ENCODE results near the gene KRTAP5-10. TPM values are rescaled to one million over a fixed set of nuclear protein-coding genes. Genes with fewer than 3 reads are reported as not detected.
"Not testable (repeated sequence)": the region's sequence is repeated elsewhere in the genome, so short reads cannot be mapped to it uniquely, and the experiment has no call there.

The KRTAP5-10 gene
- total and polyA plus RNA-seq, 2 experiments from 2014 or later, result 0.23 TPM; not detected in 1

DNA sequence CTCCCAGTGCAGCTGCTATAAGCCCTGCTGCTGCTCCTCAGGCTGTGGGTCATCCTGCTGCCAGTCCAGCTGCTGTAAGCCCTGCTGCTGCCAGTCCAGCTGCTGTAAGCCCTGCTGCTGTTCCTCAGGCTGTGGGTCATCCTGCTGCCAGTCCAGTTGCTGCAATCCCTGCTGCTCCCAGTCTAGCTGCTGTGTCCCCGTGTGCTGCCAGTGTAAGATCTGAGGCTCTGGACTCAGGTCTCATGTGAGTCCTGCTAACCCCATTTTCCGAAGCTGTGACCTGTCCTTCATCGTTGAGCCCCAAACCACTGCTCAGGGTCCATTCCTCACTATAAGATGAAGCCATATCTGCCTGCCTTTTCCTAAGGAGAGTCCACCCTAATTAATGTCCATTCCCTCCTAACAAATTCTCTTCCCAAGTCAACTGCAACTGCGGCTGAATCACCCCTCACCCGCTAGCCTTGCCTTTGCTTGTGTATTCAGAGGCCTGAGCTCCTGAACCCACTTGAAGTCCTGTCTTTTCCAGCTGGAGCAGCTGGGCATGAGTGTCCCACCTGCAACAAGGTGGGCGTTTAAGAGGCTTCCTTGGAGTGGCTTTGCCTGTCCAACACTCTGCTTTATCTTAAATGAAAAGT, 37.7 kb upstream of the KRTAP5-10 start:
- H3K27ac ChIP-seq, result no peak overlapping the region
- no peak overlapping the region for H3K4me3 ChIP-seq
- H3K4me1 ChIP-seq (ENCODE audit: low read depth), result no peaks in the 10 kb centered on the region
- no peaks in the 10 kb centered on the region for H3K36me3 ChIP-seq
- H3K27me3 ChIP-seq, result no peaks in the 10 kb centered on the region
- DNase-seq (ENCODE audit: low read depth in 1 of 2, low spot score in 1 of 2), result no peak
- no peaks in the 10 kb centered on the region for H3K9me3 ChIP-seq (ENCODE audit: low read depth)
- TF ChIP-seq, protein P1, sequence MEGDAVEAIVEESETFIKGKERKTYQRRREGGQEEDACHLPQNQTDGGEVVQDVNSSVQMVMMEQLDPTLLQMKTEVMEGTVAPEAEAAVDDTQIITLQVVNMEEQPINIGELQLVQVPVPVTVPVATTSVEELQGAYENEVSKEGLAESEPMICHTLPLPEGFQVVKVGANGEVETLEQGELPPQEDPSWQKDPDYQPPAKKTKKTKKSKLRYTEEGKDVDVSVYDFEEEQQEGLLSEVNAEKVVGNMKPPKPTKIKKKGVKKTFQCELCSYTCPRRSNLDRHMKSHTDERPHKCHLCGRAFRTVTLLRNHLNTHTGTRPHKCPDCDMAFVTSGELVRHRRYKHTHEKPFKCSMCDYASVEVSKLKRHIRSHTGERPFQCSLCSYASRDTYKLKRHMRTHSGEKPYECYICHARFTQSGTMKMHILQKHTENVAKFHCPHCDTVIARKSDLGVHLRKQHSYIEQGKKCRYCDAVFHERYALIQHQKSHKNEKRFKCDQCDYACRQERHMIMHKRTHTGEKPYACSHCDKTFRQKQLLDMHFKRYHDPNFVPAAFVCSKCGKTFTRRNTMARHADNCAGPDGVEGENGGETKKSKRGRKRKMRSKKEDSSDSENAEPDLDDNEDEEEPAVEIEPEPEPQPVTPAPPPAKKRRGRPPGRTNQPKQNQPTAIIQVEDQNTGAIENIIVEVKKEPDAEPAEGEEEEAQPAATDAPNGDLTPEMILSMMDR (IDR thresholded peaks at IDR 0.05; ENCODE audit: low read depth, low read length), result no peak

DNA sequence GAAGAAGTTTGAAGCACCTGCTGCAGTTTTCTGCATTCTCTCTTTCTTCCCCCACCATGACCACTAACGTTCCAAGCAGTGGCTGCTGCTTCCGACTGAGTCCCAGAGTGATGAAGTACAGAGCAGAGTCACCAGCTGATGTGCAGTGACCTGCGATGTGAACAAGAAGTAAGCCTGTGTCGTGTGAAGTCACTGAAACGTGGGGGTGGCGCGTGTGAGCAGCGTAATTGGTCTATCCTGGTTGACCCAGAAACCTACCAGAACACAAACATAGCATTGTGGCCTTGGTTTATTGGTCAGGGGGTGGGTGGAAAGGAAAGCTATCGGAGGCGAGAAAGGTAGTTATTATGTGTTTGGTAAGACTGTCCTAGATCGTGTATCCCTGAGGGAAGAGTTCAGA, 34.8 kb upstream of the KRTAP5-10 start:
- Histone ChIP-seq H3K27ac (no peak overlapping the region), H3K4me3 (no peak overlapping the region), H3K9me3 (ENCODE audit: low read depth) (no peaks in the 10 kb centered on the region), H3K4me1 (ENCODE audit: low read depth) (peaks cover 6% of the 10 kb centered on the region), H3K27me3 (no peaks in the 10 kb centered on the region), H3K36me3 (no peaks in the 10 kb centered on the region)
- DNase-seq (ENCODE audit: low read depth in 1 of 2, low spot score in 1 of 2), result no peak
- TF ChIP-seq, protein P1 (IDR thresholded peaks at IDR 0.05; ENCODE audit: low read depth, low read length), result no peak

DNA sequence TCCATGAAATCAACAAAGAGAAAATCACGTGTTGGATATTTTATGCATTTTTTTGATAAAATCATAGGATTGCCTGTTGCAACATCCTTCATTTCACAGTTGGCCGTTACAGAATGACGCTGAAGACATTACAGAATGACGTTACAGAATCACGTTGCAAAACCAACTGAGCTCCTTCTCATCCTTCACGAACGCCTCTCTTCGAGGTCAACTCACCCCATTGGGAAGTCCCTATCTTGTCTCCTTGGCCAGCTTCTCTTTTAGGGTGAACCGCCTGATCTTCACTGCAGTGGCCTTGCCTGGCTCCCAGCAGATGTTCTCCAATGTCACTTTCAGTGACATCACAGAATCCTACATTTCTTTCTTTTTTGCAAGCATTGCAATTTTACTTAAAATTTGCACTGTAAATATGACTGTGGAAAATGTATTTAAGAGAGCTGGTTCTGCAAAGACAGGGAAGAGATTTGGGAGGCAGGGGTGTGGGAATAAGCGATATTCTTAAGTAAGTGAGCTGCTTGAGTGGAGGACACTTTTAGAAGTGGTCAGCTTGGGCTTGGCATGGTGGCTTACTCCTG, 33.2 kb upstream of the KRTAP5-10 start:
- peaks cover 6% of the 10 kb centered on the region for H3K4me1 ChIP-seq (ENCODE audit: low read depth)
- H3K36me3 ChIP-seq, result no peaks in the 10 kb centered on the region
- no peak for DNase-seq (ENCODE audit: low read depth in 1 of 2, low spot score in 1 of 2)
- no peaks in the 10 kb centered on the region for H3K27me3 ChIP-seq
- no peak overlapping the region for H3K4me3 ChIP-seq
- H3K9me3 ChIP-seq (ENCODE audit: low read depth), result no peaks in the 10 kb centered on the region
- no peak overlapping the region for H3K27ac ChIP-seq
- TF ChIP-seq, protein P1 (IDR thresholded peaks at IDR 0.05; ENCODE audit: low read depth, low read length), result no peak

DNA sequence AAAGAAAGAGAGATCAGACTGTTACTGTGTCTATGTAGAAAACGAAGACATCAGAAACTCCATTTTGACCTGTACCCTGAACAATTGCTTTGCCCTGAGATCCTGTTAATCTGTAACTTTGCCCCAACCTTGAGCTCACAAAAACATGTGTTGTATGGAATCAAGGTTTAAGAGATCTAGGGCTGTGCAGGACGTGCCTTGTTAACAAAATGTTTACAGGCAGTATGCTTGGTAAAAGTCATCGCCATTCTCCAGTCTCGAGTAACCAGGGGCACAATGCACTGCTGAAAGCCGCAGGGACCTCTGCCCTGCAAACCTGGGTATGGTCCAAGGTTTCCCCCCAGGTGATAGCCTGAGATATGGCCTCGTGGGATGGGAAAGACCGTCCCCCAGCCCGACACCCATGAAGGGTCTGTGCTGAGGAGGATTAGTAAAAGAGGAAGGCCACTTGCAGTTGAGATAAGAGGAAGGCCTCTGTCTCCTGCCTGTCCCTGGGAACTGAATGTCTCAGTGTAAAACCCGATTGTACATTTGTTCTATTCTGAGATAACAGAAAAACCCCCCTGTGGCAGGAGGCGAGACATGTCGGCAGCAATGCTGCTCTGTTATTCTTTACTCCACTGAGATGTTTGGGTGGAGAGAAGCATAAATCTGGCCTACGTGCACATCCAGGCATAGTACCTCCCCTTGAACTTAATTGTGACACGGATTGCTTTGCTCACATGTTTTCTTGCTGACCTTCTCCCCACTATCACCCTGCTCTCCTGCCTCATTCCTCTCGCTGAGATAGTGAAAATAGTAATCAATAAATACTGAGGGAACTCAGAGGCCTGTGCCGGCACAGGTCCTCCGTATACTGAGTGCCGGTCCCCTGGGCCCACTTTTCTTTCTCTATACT, 30.4 kb upstream of the KRTAP5-10 start:
- not testable (repeated sequence) for H3K9me3 ChIP-seq (ENCODE audit: low read depth); H3K36me3 ChIP-seq; H3K4me1 ChIP-seq (ENCODE audit: low read depth); H3K4me3 ChIP-seq; H3K27me3 ChIP-seq
- H3K27ac ChIP-seq, result peak overlapping the region; percentile 13
- DNase-seq (ENCODE audit: low read depth in 1 of 2, low spot score in 1 of 2), result peak in 1 of 2 donors; percentile 14

DNA sequence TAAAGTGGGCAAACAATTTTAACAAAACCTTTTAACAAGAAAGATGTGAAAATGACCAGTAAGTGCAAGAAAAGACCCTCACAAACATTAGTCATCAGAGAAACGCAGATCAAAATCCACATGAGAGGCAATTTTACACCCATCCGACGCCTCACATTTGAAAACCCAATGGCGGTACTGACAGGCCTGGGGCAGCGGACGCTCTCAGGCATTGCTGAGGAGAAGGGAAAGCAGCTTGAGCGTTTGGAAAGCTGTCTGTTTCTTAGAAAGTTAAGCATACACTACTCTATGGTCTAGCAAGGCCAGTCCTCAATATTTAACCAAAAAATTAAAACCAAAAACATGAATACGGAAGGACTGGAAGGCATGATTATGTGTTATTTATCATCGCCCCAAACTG, 29.5 kb upstream of the KRTAP5-10 start:
- H3K27me3 ChIP-seq, result no peaks in the 10 kb centered on the region
- H3K36me3 ChIP-seq, result no peaks in the 10 kb centered on the region
- TF ChIP-seq, protein P1 (IDR thresholded peaks at IDR 0.05; ENCODE audit: low read depth, low read length), result no peak
- no peaks in the 10 kb centered on the region for H3K9me3 ChIP-seq (ENCODE audit: low read depth)
- H3K27ac ChIP-seq, result peak overlapping the region; percentile 13
- peaks cover 6% of the 10 kb centered on the region for H3K4me1 ChIP-seq (ENCODE audit: low read depth)
- DNase-seq (ENCODE audit: low read depth in 1 of 2, low spot score in 1 of 2), result no peak
- no peak overlapping the region for H3K4me3 ChIP-seq

DNA sequence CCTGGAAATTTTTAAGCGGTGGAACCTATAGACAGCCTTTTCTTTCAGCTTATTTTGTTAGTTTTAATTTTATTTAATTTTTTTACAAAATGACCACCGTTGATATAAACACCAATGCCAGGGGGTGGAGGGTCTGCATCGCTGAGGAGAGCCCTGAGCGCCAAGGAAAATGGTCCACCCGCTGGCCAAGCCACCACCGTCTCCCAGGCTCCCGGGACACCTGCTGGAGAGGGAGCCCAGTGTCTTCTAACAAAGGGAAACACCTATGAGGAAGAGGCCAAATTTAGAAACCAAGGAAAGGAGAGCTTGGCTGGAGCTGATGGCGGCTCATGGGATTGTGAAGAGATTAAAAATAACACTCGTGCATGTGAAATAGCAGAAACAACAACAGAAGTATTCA, 27.8 kb upstream of the KRTAP5-10 start:
- H3K27ac ChIP-seq, result no peak overlapping the region
- no peaks in the 10 kb centered on the region for H3K9me3 ChIP-seq (ENCODE audit: low read depth)
- DNase-seq (ENCODE audit: low read depth in 1 of 2, low spot score in 1 of 2), result no peak
- TF ChIP-seq, protein P1 (IDR thresholded peaks at IDR 0.05; ENCODE audit: low read depth, low read length), result no peak
- no peaks in the 10 kb centered on the region for H3K36me3 ChIP-seq
- H3K27me3 ChIP-seq, result no peaks in the 10 kb centered on the region
- H3K4me3 ChIP-seq, result no peak overlapping the region
- peaks cover 6% of the 10 kb centered on the region for H3K4me1 ChIP-seq (ENCODE audit: low read depth)

DNA sequence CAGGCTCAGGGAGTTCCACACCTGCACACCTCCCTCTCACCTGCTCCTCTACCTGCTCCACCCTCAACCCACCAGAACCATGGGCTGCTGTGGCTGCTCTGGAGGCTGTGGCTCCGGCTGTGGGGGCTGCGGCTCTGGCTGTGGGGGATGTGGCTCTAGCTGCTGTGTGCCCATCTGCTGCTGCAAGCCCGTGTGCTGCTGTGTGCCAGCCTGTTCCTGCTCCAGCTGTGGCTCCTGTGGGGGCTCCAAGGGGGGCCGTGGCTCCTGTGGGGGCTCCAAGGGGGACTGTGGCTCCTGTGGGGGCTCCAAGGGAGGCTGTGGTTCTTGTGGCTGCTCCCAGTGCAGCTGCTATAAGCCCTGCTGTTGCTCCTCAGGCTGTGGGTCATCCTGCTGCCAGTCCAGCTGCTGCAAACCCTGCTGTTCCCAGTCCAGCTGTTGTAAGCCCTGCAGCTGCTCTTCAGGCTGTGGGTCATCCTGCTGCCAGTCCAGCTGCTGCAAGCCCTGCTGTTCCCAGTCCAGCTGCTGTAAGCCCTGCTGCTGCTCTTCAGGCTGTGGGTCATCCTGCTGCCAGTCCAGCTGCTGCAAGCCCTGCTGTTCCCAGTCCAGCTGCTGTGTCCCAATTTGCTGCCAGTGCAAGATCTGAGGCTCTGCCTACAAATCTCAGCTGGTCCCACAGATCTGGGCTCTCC, 27.2 kb upstream of the KRTAP5-10 start, which contains the start of gene KRTAP5-8:
KRTAP5-8 (plus strand) TSS at position 49 of the 689 bp plus-strand sequence; CDS start at position 80, 31 bp downstream.
- DNase-seq (ENCODE audit: low read depth in 1 of 2, low spot score in 1 of 2); H3K36me3 ChIP-seq; H3K27me3 ChIP-seq: not testable (repeated sequence)

More for the DNA sequence above, 27.2 kb upstream of the KRTAP5-10 start, which contains the start of gene KRTAP5-8:
- H3K4me3 ChIP-seq; H3K4me1 ChIP-seq (ENCODE audit: low read depth); H3K27ac ChIP-seq; H3K9me3 ChIP-seq (ENCODE audit: low read depth): not testable (repeated sequence)
